ENCODE results near the gene CCDC116.
"Not testable (repeated sequence)": the region's sequence is repeated elsewhere in the genome, so short reads cannot be mapped to it uniquely, and the experiment has no call there.

The CCDC116 gene

GRCh38 chr22:21641789-21642583 is 9.4 kb downstream of the CCDC116 start, which contains the start of gene SDF2L1:
Gene SDF2L1, plus strand, starts transcription at chr22:21642302. Its CDS starts 35 bp downstream, at chr22:21642337.
- H3K79me2 ChIP-seq (ENCODE audit: insufficient read depth, low read depth), result peaks cover 22% of the 10 kb centered on the region
- no peaks in the 10 kb centered on the region for H3K27me3 ChIP-seq (ENCODE audit: insufficient read depth, low read depth)
- H3K9ac ChIP-seq, result peak within 1 kb of the TSS; percentile 100
- peak within 1 kb of the TSS; percentile 85 for H3K4me2 ChIP-seq
- no peak within 1 kb of the TSS for H3K4me3 ChIP-seq (IDR thresholded peaks at IDR 0.05; ENCODE audit: insufficient read depth, low read depth, low read length)
- peak; percentile 33; the same call in 1 of the 2 replicates for TF ChIP-seq CTCF (conservative IDR thresholded peaks at IDR 0.05; ENCODE audit: low read depth, low read length)
- H4K20me1 ChIP-seq (ENCODE audit: insufficient read depth), result no peaks in the 10 kb centered on the region
- peak within 1 kb of the TSS; percentile 93 for H3K27ac ChIP-seq
- H2AFZ ChIP-seq (ENCODE audit: low read depth), result peak within 1 kb of the TSS; percentile 64
- H3K36me3 ChIP-seq (ENCODE audit: insufficient read depth), result peaks cover 5% of the 10 kb centered on the region; the same call in 1 of the 2 replicates
- peaks cover 24% of the 10 kb centered on the region for H3K4me1 ChIP-seq (ENCODE audit: low read depth, poor library complexity, severe bottlenecking)

- Histone ChIP-seq H3K4me2 (peak overlapping the region; percentile 85), H3K27ac (peak overlapping the region; percentile 93), H3K79me2 (ENCODE audit: insufficient read depth, low read depth) (peaks cover 26% of the 10 kb centered on the region), H3K4me3 (IDR thresholded peaks at IDR 0.05; ENCODE audit: insufficient read depth, low read depth, low read length) (no peak overlapping the region), H4K20me1 (ENCODE audit: insufficient read depth) (no peaks in the 10 kb centered on the region), H3K4me1 (ENCODE audit: low read depth, poor library complexity, severe bottlenecking) (peaks cover 27% of the 10 kb centered on the region), H3K9ac (peak overlapping the region; percentile 100), H3K36me3 (ENCODE audit: insufficient read depth) (peaks cover 5% of the 10 kb centered on the region; the same call in 1 of the 2 replicates), H3K27me3 (ENCODE audit: insufficient read depth, low read depth) (no peaks in the 10 kb centered on the region), H2AFZ (ENCODE audit: low read depth) (peak overlapping the region; percentile 64; the same call in 1 of the 2 replicates)
- peak; percentile 75 for TF ChIP-seq CTCF (conservative IDR thresholded peaks at IDR 0.05; ENCODE audit: low read depth, low read length)
Measured at GRCh38 chr22:21642584-21643448, 10.3 kb downstream of the CCDC116 start.

- Histone ChIP-seq H3K9ac (peak overlapping the region; percentile 100; the same call in 1 of the 2 replicates), H3K36me3 (ENCODE audit: insufficient read depth) (peaks cover 5% of the 10 kb centered on the region; the same call in 1 of the 2 replicates), H3K27me3 (ENCODE audit: insufficient read depth, low read depth) (no peaks in the 10 kb centered on the region), H2AFZ (ENCODE audit: low read depth) (no peak overlapping the region), H3K4me3 (IDR thresholded peaks at IDR 0.05; ENCODE audit: insufficient read depth, low read depth, low read length) (no peak overlapping the region), H3K27ac (peak overlapping the region; percentile 93; the same call in 1 of the 2 replicates), H4K20me1 (ENCODE audit: insufficient read depth) (no peaks in the 10 kb centered on the region), H3K79me2 (ENCODE audit: insufficient read depth, low read depth) (peaks cover 26% of the 10 kb centered on the region), H3K4me2 (peak overlapping the region; percentile 85), H3K4me1 (ENCODE audit: low read depth, poor library complexity, severe bottlenecking) (peaks cover 29% of the 10 kb centered on the region)
- TF ChIP-seq CTCF (conservative IDR thresholded peaks at IDR 0.05; ENCODE audit: low read depth, low read length), result no peak
Measured at GRCh38 chr22:21643533-21644357, 11.2 kb downstream of the CCDC116 start.

- not testable (repeated sequence) for H3K27ac ChIP-seq; H3K4me2 ChIP-seq; H4K20me1 ChIP-seq (ENCODE audit: insufficient read depth); H3K36me3 ChIP-seq (ENCODE audit: insufficient read depth); H3K9ac ChIP-seq; H3K4me3 ChIP-seq (IDR thresholded peaks at IDR 0.05; ENCODE audit: insufficient read depth, low read depth, low read length); H3K27me3 ChIP-seq (ENCODE audit: insufficient read depth, low read depth); H2AFZ ChIP-seq (ENCODE audit: low read depth)
- peaks cover 26% of the 10 kb centered on the region for H3K79me2 ChIP-seq (ENCODE audit: insufficient read depth, low read depth)
- H3K4me1 ChIP-seq (ENCODE audit: low read depth, poor library complexity, severe bottlenecking), result peaks cover 45% of the 10 kb centered on the region
Measured at GRCh38 chr22:21645513-21645912, 13.0 kb downstream of the CCDC116 start.
